ENCODE results near the gene SATB2.

The SATB2 gene

DNA sequence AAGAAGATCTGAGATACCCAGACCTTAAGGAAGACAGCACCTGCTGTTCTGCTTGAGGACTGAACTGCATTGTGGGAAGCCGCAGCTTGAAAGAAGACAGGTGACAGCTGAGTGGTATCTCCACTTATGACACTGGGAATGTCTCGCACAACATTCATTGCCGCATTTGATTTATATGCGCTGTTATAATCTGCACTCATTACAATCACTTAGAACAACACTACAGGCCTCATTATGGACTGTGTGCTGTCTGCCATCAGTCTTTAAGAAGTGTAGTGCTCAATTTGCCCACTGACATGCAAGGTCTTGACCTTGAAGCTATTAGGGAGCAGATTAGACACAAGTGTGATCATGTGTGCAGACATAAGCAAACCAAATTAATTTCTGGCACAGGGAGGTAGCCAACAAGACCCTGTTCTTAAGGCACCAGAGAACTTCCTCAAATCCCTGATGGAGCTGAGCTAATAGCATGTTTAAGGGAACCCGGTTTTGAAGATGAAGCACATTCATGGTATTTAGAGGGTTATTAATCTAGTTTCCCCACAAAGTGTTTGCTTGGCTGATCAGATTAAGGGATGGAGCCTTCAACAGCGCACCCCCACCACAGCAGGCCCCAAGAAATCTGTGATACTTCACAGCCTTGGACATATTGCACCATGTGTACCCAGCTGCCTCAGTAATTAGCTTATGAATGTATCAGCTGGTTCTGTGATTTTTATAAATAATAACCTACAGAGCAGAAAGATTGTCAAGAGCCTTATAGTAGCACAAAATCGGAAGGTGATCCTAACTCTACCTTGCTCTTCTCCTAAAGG lies 146.8 kb downstream of the SATB2 start:
- H3K9me3 ChIP-seq (ENCODE audit: control insufficient read depth in 1 of 2, low read length in 2 of 2) = no peaks in the 10 kb centered on the region
- no peak overlapping the region for H3K4me3 ChIP-seq (ENCODE audit: low read depth in 1 of 2, low read length in 2 of 2)
- H3K27me3 ChIP-seq (ENCODE audit: low read depth, low read length) = no peaks in the 10 kb centered on the region
- H3K27ac ChIP-seq (ENCODE audit: low read length) = no peak overlapping the region
- H3K4me1 ChIP-seq (ENCODE audit: control insufficient read depth in 1 of 2, insufficient read depth in 2 of 2, low read length in 2 of 2) = no peaks in the 10 kb centered on the region
- no peaks in the 10 kb centered on the region for H3K36me3 ChIP-seq (ENCODE audit: control insufficient read depth in 1 of 2, insufficient read depth in 2 of 2, low read length in 2 of 2)

- no peaks in the 10 kb centered on the region for H3K36me3 ChIP-seq (ENCODE audit: control insufficient read depth in 1 of 2, insufficient read depth in 2 of 2, low read length in 2 of 2)
- no peaks in the 10 kb centered on the region for H3K4me1 ChIP-seq (ENCODE audit: control insufficient read depth in 1 of 2, insufficient read depth in 2 of 2, low read length in 2 of 2)
- H3K27ac ChIP-seq (ENCODE audit: low read length) = no peak overlapping the region
- H3K9me3 ChIP-seq (ENCODE audit: control insufficient read depth in 1 of 2, low read length in 2 of 2) = no peaks in the 10 kb centered on the region
- no peak overlapping the region for H3K4me3 ChIP-seq (ENCODE audit: low read depth in 1 of 2, low read length in 2 of 2)
- no peaks in the 10 kb centered on the region for H3K27me3 ChIP-seq (ENCODE audit: low read depth, low read length)
Observed at GRCh38 chr2:199309973-199310372, 147.8 kb downstream of the SATB2 start.

DNA sequence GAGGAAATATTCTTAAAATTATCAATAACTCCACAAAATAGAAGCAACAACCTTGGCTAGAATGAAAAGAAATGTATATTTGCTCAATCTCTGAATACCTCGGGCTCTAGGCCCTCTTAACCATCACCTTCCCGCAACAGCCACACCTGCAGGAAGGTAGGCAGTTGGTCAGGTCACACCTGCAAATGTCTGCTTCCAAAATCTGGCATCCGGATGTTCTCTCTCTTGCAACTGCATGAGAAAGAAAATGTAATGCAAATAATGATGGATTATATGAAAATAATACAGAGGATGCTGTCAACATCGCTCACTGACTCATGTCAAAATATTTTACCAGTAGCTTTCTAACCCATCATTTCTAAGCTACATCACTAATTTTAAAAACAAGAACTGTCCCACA lies 148.3 kb downstream of the SATB2 start:
- Histone ChIP-seq H3K27me3 (ENCODE audit: low read depth, low read length) (no peaks in the 10 kb centered on the region), H3K4me3 (ENCODE audit: low read depth in 1 of 2, low read length in 2 of 2) (no peak overlapping the region), H3K36me3 (ENCODE audit: control insufficient read depth in 1 of 2, insufficient read depth in 2 of 2, low read length in 2 of 2) (peaks cover 0 to under 1% of the 10 kb centered on the region in 2 donors), H3K27ac (ENCODE audit: low read length) (no peak overlapping the region), H3K9me3 (ENCODE audit: control insufficient read depth in 1 of 2, low read length in 2 of 2) (no peaks in the 10 kb centered on the region), H3K4me1 (ENCODE audit: control insufficient read depth in 1 of 2, insufficient read depth in 2 of 2, low read length in 2 of 2) (no peaks in the 10 kb centered on the region)

- Histone ChIP-seq H3K27ac (ENCODE audit: low read length) (no peak overlapping the region), H3K4me3 (ENCODE audit: low read depth in 1 of 2, low read length in 2 of 2) (no peak overlapping the region), H3K36me3 (ENCODE audit: control insufficient read depth in 1 of 2, insufficient read depth in 2 of 2, low read length in 2 of 2) (peaks cover 0 to 4% of the 10 kb centered on the region in 2 donors), H3K9me3 (ENCODE audit: control insufficient read depth in 1 of 2, low read length in 2 of 2) (no peaks in the 10 kb centered on the region), H3K27me3 (ENCODE audit: low read depth, low read length) (no peaks in the 10 kb centered on the region), H3K4me1 (ENCODE audit: control insufficient read depth in 1 of 2, insufficient read depth in 2 of 2, low read length in 2 of 2) (no peaks in the 10 kb centered on the region)
Observed at GRCh38 chr2:199308567-199308966, 149.2 kb downstream of the SATB2 start.

- Histone ChIP-seq H3K4me1 (ENCODE audit: control insufficient read depth in 1 of 2, insufficient read depth in 2 of 2, low read length in 2 of 2) (peaks cover 0 to 6% of the 10 kb centered on the region in 2 donors), H3K9me3 (ENCODE audit: control insufficient read depth in 1 of 2, low read length in 2 of 2) (no peaks in the 10 kb centered on the region), H3K27ac (ENCODE audit: low read length) (no peak overlapping the region), H3K27me3 (ENCODE audit: low read depth, low read length) (no peaks in the 10 kb centered on the region), H3K36me3 (ENCODE audit: control insufficient read depth in 1 of 2, insufficient read depth in 2 of 2, low read length in 2 of 2) (peaks cover 0 to 9% of the 10 kb centered on the region in 2 donors), H3K4me3 (ENCODE audit: low read depth in 1 of 2, low read length in 2 of 2) (no peak overlapping the region)
Observed at GRCh38 chr2:199307461-199307860, 150.3 kb downstream of the SATB2 start.

DNA sequence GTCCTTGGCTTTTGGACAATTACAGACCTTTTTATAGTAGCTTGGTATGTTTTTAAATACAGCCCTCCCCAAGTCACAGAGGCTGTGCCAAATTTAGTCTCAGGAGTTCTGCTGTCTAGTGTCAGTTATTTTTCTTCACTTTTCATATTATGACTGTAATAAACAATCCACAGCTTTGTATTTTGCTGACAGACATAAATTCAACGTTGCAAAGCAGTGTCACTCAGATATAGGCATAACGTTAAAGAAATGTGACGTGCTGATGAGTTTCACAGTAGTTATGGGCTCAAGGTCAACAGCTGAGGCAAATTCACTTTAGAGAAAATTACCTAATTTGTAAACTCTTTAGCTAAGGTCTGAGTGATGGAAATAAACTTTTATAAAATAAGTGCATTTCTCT lies 151.6 kb downstream of the SATB2 start:
- Histone ChIP-seq H3K4me1 (ENCODE audit: control insufficient read depth in 1 of 2, insufficient read depth in 2 of 2, low read length in 2 of 2) (peaks cover 0 to 6% of the 10 kb centered on the region in 2 donors), H3K4me3 (ENCODE audit: low read depth in 1 of 2, low read length in 2 of 2) (no peak overlapping the region), H3K36me3 (ENCODE audit: control insufficient read depth in 1 of 2, insufficient read depth in 2 of 2, low read length in 2 of 2) (peaks cover 0 to 9% of the 10 kb centered on the region in 2 donors), H3K27me3 (ENCODE audit: low read depth, low read length) (no peaks in the 10 kb centered on the region), H3K9me3 (ENCODE audit: control insufficient read depth in 1 of 2, low read length in 2 of 2) (no peaks in the 10 kb centered on the region), H3K27ac (ENCODE audit: low read length) (no peak overlapping the region)

DNA sequence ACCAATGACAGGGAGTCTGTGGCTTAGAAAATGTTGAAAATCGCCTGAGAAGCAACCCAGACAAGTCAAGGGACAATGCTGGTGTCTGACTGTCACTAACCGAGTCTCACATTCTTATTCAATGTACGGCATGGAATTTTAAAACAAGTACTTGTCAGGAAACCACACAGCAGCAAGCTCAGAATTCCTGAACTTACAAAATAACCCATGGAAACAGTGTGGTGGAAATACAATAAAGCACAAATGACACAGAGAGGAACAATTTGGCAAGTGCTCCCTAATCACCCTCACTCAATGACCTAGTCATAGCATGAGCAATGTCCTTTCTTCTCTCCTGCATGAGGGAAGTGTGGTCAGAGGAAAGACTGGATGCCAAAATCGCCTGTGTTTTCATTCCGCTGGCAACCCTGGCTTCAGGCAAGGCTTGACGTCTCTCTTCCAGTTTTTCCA lies 154.0 kb downstream of the SATB2 start:
- H3K4me1 ChIP-seq (ENCODE audit: control insufficient read depth in 1 of 2, insufficient read depth in 2 of 2, low read length in 2 of 2) = peaks cover 0 to 6% of the 10 kb centered on the region in 2 donors
- H3K9me3 ChIP-seq (ENCODE audit: control insufficient read depth in 1 of 2, low read length in 2 of 2) = no peaks in the 10 kb centered on the region
- no peaks in the 10 kb centered on the region for H3K27me3 ChIP-seq (ENCODE audit: low read depth, low read length)
- H3K27ac ChIP-seq (ENCODE audit: low read length) = no peak overlapping the region
- peaks cover 0 to 9% of the 10 kb centered on the region in 2 donors for H3K36me3 ChIP-seq (ENCODE audit: control insufficient read depth in 1 of 2, insufficient read depth in 2 of 2, low read length in 2 of 2)
- H3K4me3 ChIP-seq (ENCODE audit: low read depth in 1 of 2, low read length in 2 of 2) = no peak overlapping the region

DNA sequence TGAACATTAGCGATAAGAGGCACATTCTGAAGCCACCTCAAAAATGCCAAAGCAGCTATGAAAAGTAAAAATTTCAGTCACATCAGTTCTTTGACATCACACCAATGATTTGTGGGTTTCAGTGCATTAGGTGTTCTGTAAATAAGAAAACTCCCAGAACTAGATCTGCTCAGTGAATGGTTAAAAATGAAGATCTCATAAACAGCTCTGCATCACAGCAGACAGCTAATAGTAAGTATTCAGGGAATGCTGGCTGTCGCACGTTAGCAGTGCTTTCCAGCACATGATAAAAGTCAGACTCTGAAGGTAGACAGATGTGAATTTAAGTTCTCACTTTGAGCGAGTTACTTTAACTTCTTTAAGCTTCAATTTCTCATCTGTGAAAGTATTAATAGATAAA lies 154.9 kb downstream of the SATB2 start:
- H3K4me3 ChIP-seq (ENCODE audit: low read depth in 1 of 2, low read length in 2 of 2) = no peak overlapping the region
- H3K27me3 ChIP-seq (ENCODE audit: low read depth, low read length) = no peaks in the 10 kb centered on the region
- peaks cover 0 to 9% of the 10 kb centered on the region in 2 donors for H3K36me3 ChIP-seq (ENCODE audit: control insufficient read depth in 1 of 2, insufficient read depth in 2 of 2, low read length in 2 of 2)
- peaks cover 0 to 6% of the 10 kb centered on the region in 2 donors for H3K4me1 ChIP-seq (ENCODE audit: control insufficient read depth in 1 of 2, insufficient read depth in 2 of 2, low read length in 2 of 2)
- no peak overlapping the region for H3K27ac ChIP-seq (ENCODE audit: low read length)
- H3K9me3 ChIP-seq (ENCODE audit: control insufficient read depth in 1 of 2, low read length in 2 of 2) = no peaks in the 10 kb centered on the region

GRCh38 chr2:199288424-199288823 lies 169.3 kb downstream of the SATB2 start:
- no peaks in the 10 kb centered on the region for H3K9me3 ChIP-seq (ENCODE audit: control insufficient read depth in 1 of 2, low read length in 2 of 2)
- H3K4me3 ChIP-seq (ENCODE audit: low read depth in 1 of 2, low read length in 2 of 2) = no peak overlapping the region
- H3K27me3 ChIP-seq (ENCODE audit: low read depth, low read length) = no peaks in the 10 kb centered on the region
- H3K36me3 ChIP-seq (ENCODE audit: control insufficient read depth in 1 of 2, insufficient read depth in 2 of 2, low read length in 2 of 2) = no peaks in the 10 kb centered on the region
- H3K4me1 ChIP-seq (ENCODE audit: control insufficient read depth in 1 of 2, insufficient read depth in 2 of 2, low read length in 2 of 2) = no peaks in the 10 kb centered on the region
- H3K27ac ChIP-seq (ENCODE audit: low read length) = no peak overlapping the region

GRCh38 chr2:199282309-199282708 lies 175.4 kb downstream of the SATB2 start:
- Histone ChIP-seq H3K36me3 (ENCODE audit: control insufficient read depth in 1 of 2, insufficient read depth in 2 of 2, low read length in 2 of 2) (no peaks in the 10 kb centered on the region), H3K4me3 (ENCODE audit: low read depth in 1 of 2, low read length in 2 of 2) (no peak overlapping the region), H3K4me1 (ENCODE audit: control insufficient read depth in 1 of 2, insufficient read depth in 2 of 2, low read length in 2 of 2) (no peaks in the 10 kb centered on the region), H3K27me3 (ENCODE audit: low read depth, low read length) (no peaks in the 10 kb centered on the region), H3K9me3 (ENCODE audit: control insufficient read depth in 1 of 2, low read length in 2 of 2) (no peaks in the 10 kb centered on the region), H3K27ac (ENCODE audit: low read length) (no peak overlapping the region)

DNA sequence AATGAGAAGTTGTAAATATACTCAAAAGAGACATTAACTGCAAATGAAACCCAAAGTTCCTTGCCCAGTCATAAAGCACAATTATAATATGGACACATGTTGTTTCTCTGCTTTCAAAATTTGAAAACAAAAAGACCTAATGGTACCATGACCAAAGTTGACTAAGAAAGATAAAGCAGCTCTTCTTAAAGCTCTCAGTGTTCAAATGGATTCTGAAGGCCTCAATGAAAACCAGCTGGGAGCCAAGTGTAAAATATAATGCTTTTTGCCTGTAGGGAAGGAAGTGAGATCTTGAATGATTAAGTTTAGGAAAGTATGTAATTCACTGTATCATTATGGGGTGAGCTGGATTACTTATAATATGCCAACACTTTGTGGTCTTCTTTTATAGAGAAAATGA lies 178.6 kb downstream of the SATB2 start:
- H3K4me1 ChIP-seq (ENCODE audit: control insufficient read depth in 1 of 2, insufficient read depth in 2 of 2, low read length in 2 of 2) = no peaks in the 10 kb centered on the region
- H3K36me3 ChIP-seq (ENCODE audit: control insufficient read depth in 1 of 2, insufficient read depth in 2 of 2, low read length in 2 of 2) = no peaks in the 10 kb centered on the region
- H3K27ac ChIP-seq (ENCODE audit: low read length) = no peak overlapping the region
- H3K27me3 ChIP-seq (ENCODE audit: low read depth, low read length) = no peaks in the 10 kb centered on the region
- H3K4me3 ChIP-seq (ENCODE audit: low read depth in 1 of 2, low read length in 2 of 2) = no peak overlapping the region
- H3K9me3 ChIP-seq (ENCODE audit: control insufficient read depth in 1 of 2, low read length in 2 of 2) = no peaks in the 10 kb centered on the region

GRCh38 chr2:199278099-199278498 lies 179.6 kb downstream of the SATB2 start:
- H3K9me3 ChIP-seq (ENCODE audit: control insufficient read depth in 1 of 2, low read length in 2 of 2) = no peaks in the 10 kb centered on the region
- H3K36me3 ChIP-seq (ENCODE audit: control insufficient read depth in 1 of 2, insufficient read depth in 2 of 2, low read length in 2 of 2) = no peaks in the 10 kb centered on the region
- no peaks in the 10 kb centered on the region for H3K4me1 ChIP-seq (ENCODE audit: control insufficient read depth in 1 of 2, insufficient read depth in 2 of 2, low read length in 2 of 2)
- H3K27me3 ChIP-seq (ENCODE audit: low read depth, low read length) = no peaks in the 10 kb centered on the region
- no peak overlapping the region for H3K4me3 ChIP-seq (ENCODE audit: low read depth in 1 of 2, low read length in 2 of 2)
- H3K27ac ChIP-seq (ENCODE audit: low read length) = no peak overlapping the region

Data from muscle layer of duodenum (tissue), 2 donors.